ENCODE data around the gene HSPG2.

DNA sequence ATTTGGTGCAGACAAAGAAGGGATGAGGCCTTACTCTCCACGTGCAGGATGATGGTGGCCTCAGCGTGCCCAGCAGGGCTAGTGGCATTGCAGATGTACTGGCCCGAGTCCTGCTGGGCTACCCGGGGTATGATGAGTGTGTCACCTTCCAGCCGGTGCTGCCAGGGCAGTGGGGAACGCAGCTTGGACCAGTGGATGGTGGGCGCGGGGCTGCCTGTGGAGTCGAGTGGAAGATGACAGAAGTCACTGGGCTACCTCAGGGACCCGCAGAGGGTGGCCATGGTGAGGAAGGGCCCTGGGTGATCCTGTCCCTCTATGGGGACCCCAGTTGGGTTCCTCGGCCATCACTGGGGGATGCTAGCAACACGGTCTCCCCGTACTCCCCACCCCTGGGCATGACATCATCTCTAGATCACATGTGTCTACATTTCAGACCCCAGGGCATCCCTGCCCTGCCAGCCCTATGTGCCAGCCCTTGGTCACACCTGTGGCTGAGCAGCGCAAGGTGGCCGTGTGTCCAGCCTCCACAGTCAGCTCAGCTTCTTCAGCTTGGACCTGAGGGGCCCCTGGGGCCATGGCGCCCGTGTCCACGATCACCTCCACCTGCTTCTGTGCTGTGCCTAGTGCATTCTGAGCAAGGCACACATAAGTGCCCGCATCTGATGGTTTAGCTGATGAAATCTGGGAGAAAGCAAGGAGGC lies 97.6 kb downstream of the HSPG2 start:
- TF ChIP-seq CTCF (IDR thresholded peaks at IDR 0.05) = no peak
- TF ChIP-seq ZFX (IDR thresholded peaks at IDR 0.05; ENCODE audit: borderline replicate concordance) = no peak

Measured in 22Rv1 (cell line).